Hematopoietic multipotent progenitor cell treated with erythropoietin and hydrocortisone succinate and interleukin-3 and kit ligand, for 15 days (in vitro differentiated cells): ENCODE results near the gene ROMO1.
A peak's percentile ranks its signal among the peaks of the same experiment; 100 is the strongest.

ENCODE experiments used
- DNase-seq: peaks from one replicate; pipeline ENCODE4 v3.0.0-alpha.2; 2015; ENCODE audit warnings: low spot score

The ROMO1 gene

GRCh38 chr20:35699127-35699956, at the start of gene ROMO1, which contains the start of gene NFS1:
Gene ROMO1, plus strand, starts transcription at chr20:35699405. Its CDS starts 228 bp downstream, at chr20:35699633.
Gene NFS1, minus strand, starts transcription at chr20:35699352. Its CDS starts 64 bp downstream, at chr20:35699288.
- DNase-seq = peak; percentile 81

GRCh38 chr20:35650632-35651031, 48.6 kb upstream of the ROMO1 start:
- DNase-seq = no peak

GRCh38 chr20:35651958-35652357, 47.2 kb upstream of the ROMO1 start:
- no peak for DNase-seq

- DNase-seq = no peak
Measured at GRCh38 chr20:35652641-35653429, 46.4 kb upstream of the ROMO1 start.

DNA sequence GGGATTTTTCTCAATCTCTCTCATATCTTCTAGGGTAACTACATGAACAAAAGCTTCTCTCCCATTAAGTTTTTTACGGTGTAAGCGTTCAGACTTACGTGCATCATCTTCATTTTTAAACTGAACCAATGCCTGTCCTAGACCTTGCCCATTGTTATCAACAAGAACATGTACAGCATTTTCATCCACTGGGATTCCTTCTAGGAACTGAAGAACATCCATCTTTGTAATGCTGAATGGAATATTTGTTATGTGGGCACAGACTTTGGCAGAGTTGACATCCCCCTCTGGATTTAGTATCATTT, 45.8 kb upstream of the ROMO1 start:
- DNase-seq = no peak

DNA sequence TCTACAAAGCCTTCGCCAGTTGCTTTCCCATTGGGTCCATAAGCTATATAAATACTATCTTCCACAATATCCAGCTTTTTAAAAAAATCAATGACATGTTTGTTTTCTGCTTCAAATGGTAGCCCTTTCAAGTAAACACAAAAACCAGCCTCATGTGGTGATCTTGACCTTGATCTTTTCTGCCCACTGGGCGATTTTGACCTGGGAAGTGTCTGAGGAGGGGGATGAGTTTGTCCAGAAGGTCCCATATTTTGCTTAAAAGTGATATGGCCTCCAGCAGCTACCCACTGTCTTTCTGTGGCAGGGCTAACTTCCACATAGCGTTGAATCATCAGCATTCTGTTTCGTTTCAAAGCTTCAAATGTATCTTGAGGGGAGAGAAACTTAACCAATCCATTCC, 45.3 kb upstream of the ROMO1 start:
- DNase-seq = no peak

- DNase-seq = no peak
Measured at GRCh38 chr20:35654415-35654814, 44.8 kb upstream of the ROMO1 start.

GRCh38 chr20:35657271-35657670, 41.9 kb upstream of the ROMO1 start:
- no peak for DNase-seq

- no peak for DNase-seq
Measured at GRCh38 chr20:35660122-35660937, 38.9 kb upstream of the ROMO1 start.

DNA sequence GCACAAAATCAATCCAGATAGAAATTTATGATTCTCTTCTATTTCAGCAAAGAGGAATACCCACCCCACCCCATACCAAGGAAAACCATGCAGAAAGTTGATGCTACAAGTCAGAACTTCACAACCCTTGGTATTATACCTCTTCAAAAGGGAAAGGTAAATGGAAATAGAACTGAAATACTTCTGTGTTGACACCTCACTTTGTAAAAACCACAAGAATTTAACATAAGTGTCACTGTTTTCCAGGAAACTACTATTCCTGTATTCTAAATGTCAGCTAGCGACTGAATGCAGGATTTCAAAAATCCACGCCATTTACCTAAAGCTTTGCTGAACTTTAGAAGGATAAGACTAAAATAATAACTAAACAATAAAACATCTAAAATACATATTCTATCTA, 38.2 kb upstream of the ROMO1 start:
- DNase-seq = no peak

GRCh38 chr20:35661908-35662307, 37.3 kb upstream of the ROMO1 start:
- no peak for DNase-seq

GRCh38 chr20:35662551-35662950, 36.7 kb upstream of the ROMO1 start:
- DNase-seq = no peak

DNA sequence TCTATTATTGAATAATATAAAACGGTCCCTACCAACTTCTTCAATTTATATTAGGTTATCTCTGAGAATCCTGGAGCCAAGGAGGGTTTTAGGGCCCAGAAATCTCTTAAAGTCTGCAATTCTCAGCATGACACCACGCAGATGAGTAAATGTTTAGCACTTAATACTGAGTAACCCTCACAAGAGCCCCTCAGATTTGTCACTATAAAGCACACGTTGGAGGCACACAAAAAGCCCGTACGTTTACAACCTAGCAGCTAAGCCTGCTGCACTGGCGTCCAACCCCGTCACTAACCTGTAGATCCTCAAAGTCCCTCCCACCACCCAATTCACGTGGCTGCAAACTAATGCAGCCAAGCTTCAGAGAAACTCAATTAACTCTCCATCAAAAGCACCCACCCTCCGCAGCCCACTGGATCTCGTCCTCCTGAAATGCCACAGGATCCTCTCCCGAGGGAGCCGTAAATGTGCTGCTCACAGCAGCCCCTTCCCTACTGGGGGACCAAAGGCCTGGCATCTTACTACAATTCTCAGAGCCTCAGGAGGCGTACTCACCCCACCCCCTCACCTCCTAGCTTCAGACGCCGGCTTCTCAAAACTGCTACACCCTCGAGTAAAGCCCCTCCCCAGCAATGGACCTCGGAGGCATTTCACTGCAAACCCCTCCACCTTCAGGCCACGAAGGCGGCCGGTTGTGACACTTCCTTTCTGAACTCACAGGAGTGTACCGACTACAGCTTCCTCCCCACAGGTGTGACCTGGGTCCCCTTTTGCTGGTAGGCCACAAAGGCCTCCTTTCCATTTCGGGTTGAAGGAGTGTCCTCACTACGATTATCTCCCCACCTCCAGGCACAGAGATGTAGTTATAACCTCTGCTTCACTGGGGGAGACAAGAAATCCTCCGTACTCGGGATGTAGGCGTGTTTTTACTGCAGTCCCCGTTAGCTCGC, 35.4 kb upstream of the ROMO1 start:
- DNase-seq = peak; percentile 49

GRCh38 chr20:35664466-35665206, 34.6 kb upstream of the ROMO1 start, which contains the start of the genes CPNE1 and RBM12:
Gene CPNE1, minus strand, starts transcription at chr20:35664900. Its CDS starts 31,977 bp downstream, at chr20:35632923.
Gene RBM12, minus strand, starts transcription at chr20:35664900. Its CDS starts 9,578 bp downstream, at chr20:35655322.
- peak; percentile 94 for DNase-seq

DNA sequence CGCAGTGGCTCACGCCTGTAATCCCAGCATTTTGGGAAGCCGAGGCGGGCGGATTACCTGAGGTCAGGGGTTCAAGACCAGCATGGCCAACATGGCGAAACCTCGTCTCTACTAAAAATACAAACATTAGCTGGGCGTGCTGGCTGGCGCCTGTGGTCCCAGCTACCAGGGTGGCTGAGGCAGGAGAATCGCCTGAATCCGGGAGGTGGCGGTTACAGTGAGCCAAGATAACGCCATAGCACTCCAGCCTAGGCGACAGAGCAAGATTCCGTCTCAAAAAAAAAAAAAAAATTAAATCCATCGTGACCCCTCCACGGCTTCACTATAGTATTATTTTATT, 33.3 kb upstream of the ROMO1 start:
- no peak for DNase-seq

DNA sequence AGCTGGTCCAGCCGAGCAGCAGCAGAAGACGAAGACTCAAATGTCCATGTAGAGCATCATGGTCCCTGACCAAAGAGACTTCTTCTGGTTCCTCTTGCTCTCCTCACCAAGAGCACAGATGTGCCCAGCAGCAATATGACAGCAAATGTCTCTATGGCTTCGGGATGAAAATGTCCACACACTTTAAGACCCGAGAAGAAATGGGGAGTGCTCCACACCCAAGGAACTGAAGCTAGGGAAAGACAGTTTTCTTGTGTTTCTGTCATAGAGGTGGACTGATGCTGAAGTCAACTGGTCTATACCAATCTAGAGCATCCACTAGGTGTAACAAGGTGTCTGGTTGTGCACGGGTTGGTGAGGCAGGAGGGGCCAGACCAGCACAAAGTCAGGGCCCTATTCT, 30.0 kb upstream of the ROMO1 start:
- DNase-seq = no peak

DNA sequence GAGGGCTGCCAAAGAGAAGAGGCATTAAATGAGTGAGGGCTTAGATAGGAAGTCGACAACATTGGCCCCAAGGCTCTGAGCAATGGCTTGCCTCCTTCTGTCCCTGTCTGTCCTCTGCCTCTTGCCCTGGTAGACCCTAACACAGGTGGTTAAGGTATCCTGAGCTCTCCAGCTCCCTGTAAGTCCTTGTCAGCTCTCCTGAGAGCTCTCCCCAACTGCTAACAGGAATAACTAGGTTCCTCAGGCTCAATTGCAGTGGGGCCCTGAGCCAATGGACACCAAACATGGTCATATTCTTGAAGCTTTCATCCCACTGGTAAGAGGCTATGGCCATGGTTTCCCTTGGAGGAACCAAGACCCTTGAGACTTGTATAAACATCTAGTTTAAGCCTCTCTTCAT, 29.5 kb upstream of the ROMO1 start:
- no peak for DNase-seq

DNA sequence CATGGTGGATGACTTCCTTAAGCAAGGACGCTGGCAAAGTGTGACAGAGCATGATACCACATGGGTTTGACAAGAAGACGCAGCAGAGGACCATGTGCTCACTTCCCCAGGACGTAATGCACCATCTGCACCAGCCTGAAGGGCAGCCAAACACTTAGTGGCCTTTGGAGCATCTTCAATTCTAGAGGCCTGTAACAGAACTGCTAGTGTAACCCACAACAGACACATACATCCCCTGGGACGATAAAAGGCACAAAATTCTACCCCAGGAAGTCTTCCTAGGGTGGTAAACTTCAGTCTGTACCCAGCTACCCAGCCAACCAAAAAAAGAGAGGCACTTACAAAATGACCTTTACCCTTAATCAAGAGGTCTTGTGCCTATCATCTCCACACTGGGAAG, 25.3 kb upstream of the ROMO1 start:
- DNase-seq = no peak

- DNase-seq = no peak
Measured at GRCh38 chr20:35674921-35675320, 24.3 kb upstream of the ROMO1 start.

GRCh38 chr20:35680452-35681183, 18.6 kb upstream of the ROMO1 start:
- no peak for DNase-seq
